SK-N-SH (cell line): ENCODE data around the gene MACROD1.

Source experiments
- MXI1 ChIP-seq: IDR thresholded peaks from 2 replicates; pipeline ENCODE4 v1.6.1; 2012; ENCODE audit warnings: mild to moderate bottlenecking, low read depth, low read length, improper control_type of control experiment
- NFIC ChIP-seq: IDR thresholded peaks from 2 replicates; pipeline ENCODE4 v1.4.0; 2012; ENCODE audit warnings: borderline replicate concordance
- POLR2AphosphoS5 ChIP-seq: IDR thresholded peaks from 2 replicates; pipeline ENCODE4 v1.6.1; 2012; ENCODE audit warnings: low read depth, low read length
- RAD21 ChIP-seq: IDR thresholded peaks from 2 replicates; pipeline ENCODE4 v1.6.1; 2012; ENCODE audit warnings: mild to moderate bottlenecking, low read length
- RFX5 ChIP-seq: IDR thresholded peaks from 2 replicates; pipeline ENCODE4 v1.6.1; 2012; ENCODE audit warnings: mild to moderate bottlenecking, improper control_type of control experiment, low read length
- TAF1 ChIP-seq: IDR thresholded peaks from 2 replicates; pipeline ENCODE4 v1.6.1; 2012; ENCODE audit warnings: low read depth, mild to moderate bottlenecking, low read length, moderate library complexity, borderline replicate concordance
- TF ChIP-seq, protein P1 (sequence below): IDR thresholded peaks from 2 replicates; pipeline ENCODE4 v1.6.1; 2012; ENCODE audit warnings: mild to moderate bottlenecking, low read depth, low read length, moderate library complexity
- TF ChIP-seq, protein P2 (sequence below): fragments of 200-600 bp; sonication (generic); IDR thresholded peaks from 2 replicates; pipeline ENCODE4 v1.6.1; 2017; ENCODE audit warnings: antibody characterized with exemption, mild to moderate bottlenecking, moderate library complexity
- TF ChIP-seq, protein P3 (sequence below): fragments of 150-350 bp; IDR thresholded peaks from 2 replicates; pipeline ENCODE4 v1.6.1; 2017; ENCODE audit warnings: antibody characterized with exemption, low read length, low read depth, borderline replicate concordance

DNA sequence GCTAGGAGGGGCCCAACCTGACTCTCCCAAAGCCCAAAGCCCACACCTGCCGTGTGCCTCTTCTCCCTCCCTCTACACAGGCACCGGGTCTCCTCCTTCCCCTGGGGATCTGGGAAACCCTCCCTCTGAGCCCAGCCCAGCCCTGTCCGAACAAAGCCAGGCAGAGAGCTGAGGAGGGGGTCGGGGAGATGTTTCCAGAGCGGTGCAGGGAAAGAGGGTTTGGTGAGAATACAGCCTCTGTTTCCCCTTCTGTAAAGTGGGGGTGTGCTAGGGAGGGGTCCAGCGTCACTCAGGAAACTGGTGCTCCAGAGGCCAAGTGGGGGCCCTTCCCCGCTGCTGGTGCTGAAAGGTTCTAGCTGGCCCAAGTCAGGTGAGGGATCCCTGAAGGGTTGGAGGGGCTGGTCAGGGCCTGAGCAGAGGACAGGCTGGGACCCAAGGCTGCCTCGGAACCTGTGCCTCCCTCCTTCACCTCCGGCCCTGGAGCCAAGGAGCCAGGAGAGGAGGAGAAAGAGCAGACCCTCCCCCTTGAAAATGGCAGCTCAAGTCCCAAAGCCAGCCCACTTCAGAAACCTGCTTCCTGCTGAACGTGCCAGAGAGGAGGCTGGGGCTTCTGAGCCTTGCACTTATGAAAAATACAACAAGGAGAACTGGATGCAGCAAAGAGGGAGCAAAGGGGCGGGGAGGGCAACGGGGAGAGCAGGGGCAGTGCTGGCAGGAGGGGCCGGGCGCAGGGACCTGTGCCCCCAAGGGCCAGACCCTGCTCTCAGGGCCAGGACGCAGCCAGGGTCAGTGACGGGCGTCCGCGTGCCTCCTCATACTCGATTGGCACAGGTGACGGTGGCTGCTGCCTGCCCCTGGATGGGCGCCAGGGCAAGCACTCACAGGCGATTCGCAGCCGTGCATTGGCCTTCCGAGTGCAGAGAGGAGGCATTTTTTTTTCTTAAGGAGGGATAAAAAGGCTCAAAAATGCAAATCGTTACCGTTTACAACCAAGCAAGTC is 43.2 kb downstream of the MACROD1 start:
- TF ChIP-seq, protein P1, sequence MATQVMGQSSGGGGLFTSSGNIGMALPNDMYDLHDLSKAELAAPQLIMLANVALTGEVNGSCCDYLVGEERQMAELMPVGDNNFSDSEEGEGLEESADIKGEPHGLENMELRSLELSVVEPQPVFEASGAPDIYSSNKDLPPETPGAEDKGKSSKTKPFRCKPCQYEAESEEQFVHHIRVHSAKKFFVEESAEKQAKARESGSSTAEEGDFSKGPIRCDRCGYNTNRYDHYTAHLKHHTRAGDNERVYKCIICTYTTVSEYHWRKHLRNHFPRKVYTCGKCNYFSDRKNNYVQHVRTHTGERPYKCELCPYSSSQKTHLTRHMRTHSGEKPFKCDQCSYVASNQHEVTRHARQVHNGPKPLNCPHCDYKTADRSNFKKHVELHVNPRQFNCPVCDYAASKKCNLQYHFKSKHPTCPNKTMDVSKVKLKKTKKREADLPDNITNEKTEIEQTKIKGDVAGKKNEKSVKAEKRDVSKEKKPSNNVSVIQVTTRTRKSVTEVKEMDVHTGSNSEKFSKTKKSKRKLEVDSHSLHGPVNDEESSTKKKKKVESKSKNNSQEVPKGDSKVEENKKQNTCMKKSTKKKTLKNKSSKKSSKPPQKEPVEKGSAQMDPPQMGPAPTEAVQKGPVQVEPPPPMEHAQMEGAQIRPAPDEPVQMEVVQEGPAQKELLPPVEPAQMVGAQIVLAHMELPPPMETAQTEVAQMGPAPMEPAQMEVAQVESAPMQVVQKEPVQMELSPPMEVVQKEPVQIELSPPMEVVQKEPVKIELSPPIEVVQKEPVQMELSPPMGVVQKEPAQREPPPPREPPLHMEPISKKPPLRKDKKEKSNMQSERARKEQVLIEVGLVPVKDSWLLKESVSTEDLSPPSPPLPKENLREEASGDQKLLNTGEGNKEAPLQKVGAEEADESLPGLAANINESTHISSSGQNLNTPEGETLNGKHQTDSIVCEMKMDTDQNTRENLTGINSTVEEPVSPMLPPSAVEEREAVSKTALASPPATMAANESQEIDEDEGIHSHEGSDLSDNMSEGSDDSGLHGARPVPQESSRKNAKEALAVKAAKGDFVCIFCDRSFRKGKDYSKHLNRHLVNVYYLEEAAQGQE = no peak
- TF ChIP-seq TAF1 (no peak), RAD21 (no peak), MXI1 (no peak), NFIC (no peak), RFX5 (no peak), POLR2AphosphoS5 (no peak)
- TF ChIP-seq, protein P2, sequence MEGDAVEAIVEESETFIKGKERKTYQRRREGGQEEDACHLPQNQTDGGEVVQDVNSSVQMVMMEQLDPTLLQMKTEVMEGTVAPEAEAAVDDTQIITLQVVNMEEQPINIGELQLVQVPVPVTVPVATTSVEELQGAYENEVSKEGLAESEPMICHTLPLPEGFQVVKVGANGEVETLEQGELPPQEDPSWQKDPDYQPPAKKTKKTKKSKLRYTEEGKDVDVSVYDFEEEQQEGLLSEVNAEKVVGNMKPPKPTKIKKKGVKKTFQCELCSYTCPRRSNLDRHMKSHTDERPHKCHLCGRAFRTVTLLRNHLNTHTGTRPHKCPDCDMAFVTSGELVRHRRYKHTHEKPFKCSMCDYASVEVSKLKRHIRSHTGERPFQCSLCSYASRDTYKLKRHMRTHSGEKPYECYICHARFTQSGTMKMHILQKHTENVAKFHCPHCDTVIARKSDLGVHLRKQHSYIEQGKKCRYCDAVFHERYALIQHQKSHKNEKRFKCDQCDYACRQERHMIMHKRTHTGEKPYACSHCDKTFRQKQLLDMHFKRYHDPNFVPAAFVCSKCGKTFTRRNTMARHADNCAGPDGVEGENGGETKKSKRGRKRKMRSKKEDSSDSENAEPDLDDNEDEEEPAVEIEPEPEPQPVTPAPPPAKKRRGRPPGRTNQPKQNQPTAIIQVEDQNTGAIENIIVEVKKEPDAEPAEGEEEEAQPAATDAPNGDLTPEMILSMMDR = no peak
- TF ChIP-seq, protein P3, sequence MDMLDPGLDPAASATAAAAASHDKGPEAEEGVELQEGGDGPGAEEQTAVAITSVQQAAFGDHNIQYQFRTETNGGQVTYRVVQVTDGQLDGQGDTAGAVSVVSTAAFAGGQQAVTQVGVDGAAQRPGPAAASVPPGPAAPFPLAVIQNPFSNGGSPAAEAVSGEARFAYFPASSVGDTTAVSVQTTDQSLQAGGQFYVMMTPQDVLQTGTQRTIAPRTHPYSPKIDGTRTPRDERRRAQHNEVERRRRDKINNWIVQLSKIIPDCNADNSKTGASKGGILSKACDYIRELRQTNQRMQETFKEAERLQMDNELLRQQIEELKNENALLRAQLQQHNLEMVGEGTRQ = no peak
